Erythroblast (primary cell): Measurements from ENCODE around the gene WAC.

Experiments used
- GATA1 ChIP-seq: IDR thresholded peaks from 2 replicates; pipeline ENCODE4 v1.6.1; 2011; ENCODE audit warnings: low read depth, mild to moderate bottlenecking, control low read depth, low read length, moderate library complexity
- POLR2A ChIP-seq: IDR thresholded peaks from 2 replicates; pipeline ENCODE4 v1.6.1; 2011; ENCODE audit warnings: mild to moderate bottlenecking, low read length

GRCh38 chr10:28492116-28492920 is 40.6 kb upstream of the WAC start:
- TF ChIP-seq POLR2A = no peak
- TF ChIP-seq GATA1 = no peak
